ENCODE measurements around the gene JARID2. TPM values are rescaled to one million over a fixed set of nuclear protein-coding genes. Genes with fewer than 3 reads are reported as not detected.

JARID2 gene
- total and polyA plus RNA-seq, 10 of the 15 experiments (the other 5 are each of a cell fraction or from before 2014, with no cell fraction given) = 4.2 to 21.6 (median 11.7) TPM

DNA sequence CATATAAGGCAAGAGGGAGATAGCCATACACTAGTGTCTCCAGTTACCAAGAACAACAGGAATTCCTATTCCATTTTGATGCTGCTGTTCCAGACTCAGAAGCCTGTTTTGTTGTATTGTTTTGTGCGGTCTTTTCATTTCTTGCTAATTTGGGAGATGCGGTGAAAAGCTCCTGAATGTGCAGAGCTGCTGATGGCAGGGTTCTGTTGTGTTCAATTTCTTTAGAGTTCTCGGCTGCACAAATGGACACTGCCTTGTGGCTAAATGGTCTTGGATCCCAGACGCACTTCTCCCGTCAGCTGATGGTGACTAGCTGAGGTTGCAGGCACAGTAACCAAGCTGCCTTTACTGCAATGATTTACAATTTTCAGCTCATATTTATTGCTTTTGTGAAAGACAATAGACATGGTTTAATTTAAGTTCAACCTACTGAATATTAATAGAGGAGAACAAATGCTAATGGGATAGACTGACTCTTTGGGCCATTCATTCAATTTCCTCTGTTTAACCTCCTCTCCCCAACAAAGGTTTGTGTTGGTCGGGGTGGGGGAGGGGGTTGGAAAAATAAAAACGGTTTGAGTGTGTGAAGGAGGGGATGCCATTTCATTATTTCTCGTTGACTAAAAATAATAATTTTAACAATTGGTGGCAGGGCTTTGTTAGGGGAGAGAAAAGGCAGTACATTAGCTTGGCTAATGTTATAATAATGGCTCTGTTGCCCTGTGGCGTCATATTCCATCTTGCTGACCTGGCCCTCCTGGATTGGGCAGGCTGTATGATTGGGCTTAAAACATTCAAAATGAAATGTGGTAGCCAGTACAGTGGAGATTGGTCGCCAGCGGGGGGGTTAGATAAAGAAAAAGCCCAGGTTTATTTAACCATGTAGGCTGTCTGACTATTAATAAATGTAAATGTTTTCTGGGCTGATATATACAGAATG lies 159.5 kb downstream of the JARID2 start:
- no peak for ATAC-seq
- peaks cover 5% of the 10 kb centered on the region for H4K20me1 ChIP-seq (ENCODE audit: control insufficient read depth, insufficient read depth)
- no peak overlapping the region for H3K4me3 ChIP-seq
- TF ChIP-seq, protein P1, sequence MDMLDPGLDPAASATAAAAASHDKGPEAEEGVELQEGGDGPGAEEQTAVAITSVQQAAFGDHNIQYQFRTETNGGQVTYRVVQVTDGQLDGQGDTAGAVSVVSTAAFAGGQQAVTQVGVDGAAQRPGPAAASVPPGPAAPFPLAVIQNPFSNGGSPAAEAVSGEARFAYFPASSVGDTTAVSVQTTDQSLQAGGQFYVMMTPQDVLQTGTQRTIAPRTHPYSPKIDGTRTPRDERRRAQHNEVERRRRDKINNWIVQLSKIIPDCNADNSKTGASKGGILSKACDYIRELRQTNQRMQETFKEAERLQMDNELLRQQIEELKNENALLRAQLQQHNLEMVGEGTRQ (IDR thresholded peaks at IDR 0.05; ENCODE audit: borderline replicate concordance, low read depth, low read length) = no peak
- TF ChIP-seq POLR2AphosphoS2 (IDR thresholded peaks at IDR 0.05; ENCODE audit: low read depth, low read length) (no peak), JUNB (IDR thresholded peaks at IDR 0.05) (no peak), EP300 (IDR thresholded peaks at IDR 0.05; ENCODE audit: borderline replicate concordance in 1 of 2, control insufficient read depth in 1 of 2, low read depth in 2 of 2, low read length in 2 of 2) (no peak), SMC3 (IDR thresholded peaks at IDR 0.05; ENCODE audit: borderline replicate concordance, low read length) (no peak), SP1 (IDR thresholded peaks at IDR 0.05; ENCODE audit: low read depth, low read length) (no peak), PAX5 (IDR thresholded peaks at IDR 0.05; ENCODE audit: borderline replicate concordance, low read depth, low read length) (no peak)
- TF ChIP-seq, protein P2, sequence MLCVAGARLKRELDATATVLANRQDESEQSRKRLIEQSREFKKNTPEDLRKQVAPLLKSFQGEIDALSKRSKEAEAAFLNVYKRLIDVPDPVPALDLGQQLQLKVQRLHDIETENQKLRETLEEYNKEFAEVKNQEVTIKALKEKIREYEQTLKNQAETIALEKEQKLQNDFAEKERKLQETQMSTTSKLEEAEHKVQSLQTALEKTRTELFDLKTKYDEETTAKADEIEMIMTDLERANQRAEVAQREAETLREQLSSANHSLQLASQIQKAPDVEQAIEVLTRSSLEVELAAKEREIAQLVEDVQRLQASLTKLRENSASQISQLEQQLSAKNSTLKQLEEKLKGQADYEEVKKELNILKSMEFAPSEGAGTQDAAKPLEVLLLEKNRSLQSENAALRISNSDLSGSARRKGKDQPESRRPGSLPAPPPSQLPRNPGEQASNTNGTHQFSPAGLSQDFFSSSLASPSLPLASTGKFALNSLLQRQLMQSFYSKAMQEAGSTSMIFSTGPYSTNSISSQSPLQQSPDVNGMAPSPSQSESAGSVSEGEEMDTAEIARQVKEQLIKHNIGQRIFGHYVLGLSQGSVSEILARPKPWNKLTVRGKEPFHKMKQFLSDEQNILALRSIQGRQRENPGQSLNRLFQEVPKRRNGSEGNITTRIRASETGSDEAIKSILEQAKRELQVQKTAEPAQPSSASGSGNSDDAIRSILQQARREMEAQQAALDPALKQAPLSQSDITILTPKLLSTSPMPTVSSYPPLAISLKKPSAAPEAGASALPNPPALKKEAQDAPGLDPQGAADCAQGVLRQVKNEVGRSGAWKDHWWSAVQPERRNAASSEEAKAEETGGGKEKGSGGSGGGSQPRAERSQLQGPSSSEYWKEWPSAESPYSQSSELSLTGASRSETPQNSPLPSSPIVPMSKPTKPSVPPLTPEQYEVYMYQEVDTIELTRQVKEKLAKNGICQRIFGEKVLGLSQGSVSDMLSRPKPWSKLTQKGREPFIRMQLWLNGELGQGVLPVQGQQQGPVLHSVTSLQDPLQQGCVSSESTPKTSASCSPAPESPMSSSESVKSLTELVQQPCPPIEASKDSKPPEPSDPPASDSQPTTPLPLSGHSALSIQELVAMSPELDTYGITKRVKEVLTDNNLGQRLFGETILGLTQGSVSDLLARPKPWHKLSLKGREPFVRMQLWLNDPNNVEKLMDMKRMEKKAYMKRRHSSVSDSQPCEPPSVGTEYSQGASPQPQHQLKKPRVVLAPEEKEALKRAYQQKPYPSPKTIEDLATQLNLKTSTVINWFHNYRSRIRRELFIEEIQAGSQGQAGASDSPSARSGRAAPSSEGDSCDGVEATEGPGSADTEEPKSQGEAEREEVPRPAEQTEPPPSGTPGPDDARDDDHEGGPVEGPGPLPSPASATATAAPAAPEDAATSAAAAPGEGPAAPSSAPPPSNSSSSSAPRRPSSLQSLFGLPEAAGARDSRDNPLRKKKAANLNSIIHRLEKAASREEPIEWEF (IDR thresholded peaks at IDR 0.05; ENCODE audit: insufficient replicate concordance, low read depth, low read length) = no peak
- H3K4me2 ChIP-seq (ENCODE audit: control insufficient read depth, insufficient read depth) = no peak overlapping the region
- POLR2A ChIA-PET = interaction anchor here (0.6 to 2.7 kb wide), 12 partner anchors 8 to 158 kb away, joined by 3 to 9 read pairs (median 3); no protein-coding TSS in a partner anchor
- RAD21 ChIA-PET (ENCODE audit: unreplicated experiment) = interaction anchor here (0.8 to 2.7 kb wide), 7 partner anchors 15 to 160 kb away, joined by 3 to 12 read pairs (median 3); no protein-coding TSS in a partner anchor
- no peak for DNase-seq (ENCODE audit: low read depth, low spot score)
- intact Hi-C loops (cut with micrococcal nuclease; ENCODE audit: unreplicated experiment) (no loop called here), in situ Hi-C loops (cut with MboI) (no loop called here)
- SMC1A ChIA-PET (ENCODE audit: uncharacterized antibody, unreplicated experiment) = interaction anchor here (1.1 to 7.4 kb wide), 10 partner anchors 6 to 79 kb away, joined by 3 to 111 read pairs (median 8); no protein-coding TSS in a partner anchor
- FAIRE-seq = no peak
- WGBS (ENCODE audit: insufficient coverage, insufficient replicate concordance, low lambda C conversion rate, missing lambda C conversion rate) = 88% methylated on average over 11 of the region's 11 CpGs
- H3K36me3 ChIP-seq (ENCODE audit: control insufficient read depth in 2 of 2, insufficient read depth in 2 of 2, low read length in 1 of 2) = no peaks in the 10 kb centered on the region
- H2AFZ ChIP-seq (ENCODE audit: control insufficient read depth, low read depth, low read length) = no peak overlapping the region
- no peak overlapping the region for H3K27ac ChIP-seq (ENCODE audit: control insufficient read depth, insufficient read depth)
- H3K27me3 ChIP-seq (replicated peaks in 1 of 2; ENCODE audit: control insufficient read depth in 2 of 2, insufficient read depth in 2 of 2, low read length in 1 of 2) = no peaks in the 10 kb centered on the region
- peaks cover 28% of the 10 kb centered on the region for H3K4me1 ChIP-seq (ENCODE audit: control insufficient read depth, insufficient read depth, low read length)
- CTCF ChIA-PET = interaction anchor here (1.0 to 2.5 kb wide), 8 partner anchors 8 to 215 kb away, joined by 3 to 10 read pairs (median 4); no protein-coding TSS in a partner anchor
- no peak overlapping the region for H3K9ac ChIP-seq (ENCODE audit: control insufficient read depth, insufficient read depth, low read length)
- no peaks in the 10 kb centered on the region for H3K9me3 ChIP-seq (replicated peaks; ENCODE audit: control insufficient read depth, insufficient read depth, low read length)
- H3K79me2 ChIP-seq (ENCODE audit: control insufficient read depth, insufficient read depth, low read length) = peaks cover 94% of the 10 kb centered on the region
- no TSS peak for BruUV-seq (replicated peaks)
